Fibroblast of lung (primary cell): ENCODE results near the gene INSC.

ENCODE experiments used
- EZH2 ChIP-seq: IDR thresholded peaks from 2 replicates; pipeline ENCODE4 v1.5.1; 2012; ENCODE audit warnings: low read length, control low read depth, mild to moderate bottlenecking; ENCODE audit errors: missing control alignments
- TF ChIP-seq, protein P1 (sequence below), 2 donors: IDR thresholded peaks in 1 of 2; conservative IDR thresholded peaks in 1 of 2; 1 replicate in 1 of 2; 2 replicates in 1 of 2; pipeline ENCODE4 v1.5.1; 2011 to 2012; ENCODE audit warnings: low read length in 2 of 2, control low read depth in 1 of 2, inconsistent platforms in 1 of 2, low read depth in 1 of 2, mild to moderate bottlenecking in 1 of 2

DNA sequence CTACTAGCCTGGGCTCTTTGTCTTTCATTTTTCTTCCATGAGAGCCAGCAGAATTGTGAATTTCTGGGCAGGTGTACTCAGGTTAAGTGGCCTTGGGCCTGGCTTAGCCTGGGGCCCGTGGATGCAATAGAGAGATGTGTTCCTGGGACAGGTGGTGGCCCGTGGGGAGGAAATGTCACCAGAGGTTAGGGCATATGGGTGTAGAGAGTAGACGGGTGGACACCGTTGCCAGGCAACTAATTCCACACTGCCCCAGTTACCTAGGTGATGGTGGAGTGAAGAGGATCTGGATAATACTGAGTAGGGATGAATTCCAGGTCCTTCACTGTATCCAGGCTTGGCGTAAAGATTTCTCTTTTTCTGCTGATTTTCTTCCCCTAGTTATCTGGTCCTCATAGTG is 175.0 kb downstream of the INSC start:
- TF ChIP-seq, protein P1, sequence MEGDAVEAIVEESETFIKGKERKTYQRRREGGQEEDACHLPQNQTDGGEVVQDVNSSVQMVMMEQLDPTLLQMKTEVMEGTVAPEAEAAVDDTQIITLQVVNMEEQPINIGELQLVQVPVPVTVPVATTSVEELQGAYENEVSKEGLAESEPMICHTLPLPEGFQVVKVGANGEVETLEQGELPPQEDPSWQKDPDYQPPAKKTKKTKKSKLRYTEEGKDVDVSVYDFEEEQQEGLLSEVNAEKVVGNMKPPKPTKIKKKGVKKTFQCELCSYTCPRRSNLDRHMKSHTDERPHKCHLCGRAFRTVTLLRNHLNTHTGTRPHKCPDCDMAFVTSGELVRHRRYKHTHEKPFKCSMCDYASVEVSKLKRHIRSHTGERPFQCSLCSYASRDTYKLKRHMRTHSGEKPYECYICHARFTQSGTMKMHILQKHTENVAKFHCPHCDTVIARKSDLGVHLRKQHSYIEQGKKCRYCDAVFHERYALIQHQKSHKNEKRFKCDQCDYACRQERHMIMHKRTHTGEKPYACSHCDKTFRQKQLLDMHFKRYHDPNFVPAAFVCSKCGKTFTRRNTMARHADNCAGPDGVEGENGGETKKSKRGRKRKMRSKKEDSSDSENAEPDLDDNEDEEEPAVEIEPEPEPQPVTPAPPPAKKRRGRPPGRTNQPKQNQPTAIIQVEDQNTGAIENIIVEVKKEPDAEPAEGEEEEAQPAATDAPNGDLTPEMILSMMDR (conservative IDR thresholded peaks at IDR 0.05 in 1 of 2, IDR thresholded peaks at IDR 0.05 in 1 of 2; ENCODE audit: low read depth in 1 of 2, low read length in 2 of 2): no peak
- TF ChIP-seq EZH2: no peak
